Measurements from ENCODE around the gene FAM83F.
"Not testable (repeated sequence)": the region's sequence is repeated elsewhere in the genome, so short reads cannot be mapped to it uniquely, and the experiment has no call there.

FAM83F gene

DNA sequence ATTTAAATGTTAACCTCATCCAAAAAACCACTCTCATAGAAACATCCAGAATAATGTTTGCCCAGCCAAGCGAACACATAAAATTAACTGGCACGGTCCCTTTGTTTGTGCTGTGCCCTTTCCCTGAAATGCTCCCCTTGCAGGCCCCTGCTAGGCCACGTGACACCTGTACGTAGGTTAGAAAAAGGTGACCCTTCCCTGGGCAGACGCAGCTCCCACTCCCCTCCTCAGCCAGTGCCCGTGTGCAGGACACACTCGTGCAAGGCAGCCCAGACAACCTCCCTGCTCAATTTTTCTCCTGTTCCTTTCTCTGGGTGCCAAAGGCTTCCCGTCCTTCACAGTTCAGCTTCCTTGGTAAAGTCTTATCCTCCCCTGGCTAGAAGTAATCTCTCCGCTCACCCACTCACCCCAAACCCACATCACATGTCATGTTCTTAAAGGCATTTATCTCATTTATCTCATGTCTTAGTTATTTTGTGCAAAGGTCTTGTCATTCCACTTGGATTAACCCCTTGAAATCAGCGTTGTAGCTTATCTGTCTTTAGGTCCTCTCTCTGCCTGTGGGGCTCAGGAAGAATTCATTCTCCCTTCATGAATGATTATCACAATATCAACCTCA, 20.7 kb downstream of the FAM83F start:
- DNase-seq (ENCODE audit: low spot score) = no peak

GRCh38 chr22:40018051-40018450, 23.3 kb downstream of the FAM83F start:
- DNase-seq (ENCODE audit: low spot score) = no peak

DNA sequence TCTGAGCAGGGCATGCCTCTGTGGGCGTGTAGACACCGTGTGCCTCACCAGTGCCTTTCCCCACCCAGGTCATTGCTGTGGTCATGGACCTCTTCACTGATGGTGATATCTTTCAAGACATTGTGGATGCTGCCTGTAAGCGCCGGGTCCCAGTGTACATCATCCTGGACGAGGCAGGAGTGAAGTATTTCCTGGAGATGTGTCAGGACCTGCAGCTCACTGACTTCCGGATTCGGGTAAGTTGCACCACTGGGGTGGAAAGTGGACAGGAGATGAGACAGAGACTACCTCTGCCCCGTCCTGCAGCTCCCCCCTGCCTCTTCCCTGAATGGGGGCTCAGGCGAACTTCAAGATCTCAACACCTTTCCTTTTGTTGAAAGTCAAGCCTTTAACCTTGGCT, 24.3 kb downstream of the FAM83F start:
- DNase-seq (ENCODE audit: low spot score) = no peak

- no peak for DNase-seq (ENCODE audit: low spot score)
Measured at GRCh38 chr22:40020956-40021355, 26.2 kb downstream of the FAM83F start.

DNA sequence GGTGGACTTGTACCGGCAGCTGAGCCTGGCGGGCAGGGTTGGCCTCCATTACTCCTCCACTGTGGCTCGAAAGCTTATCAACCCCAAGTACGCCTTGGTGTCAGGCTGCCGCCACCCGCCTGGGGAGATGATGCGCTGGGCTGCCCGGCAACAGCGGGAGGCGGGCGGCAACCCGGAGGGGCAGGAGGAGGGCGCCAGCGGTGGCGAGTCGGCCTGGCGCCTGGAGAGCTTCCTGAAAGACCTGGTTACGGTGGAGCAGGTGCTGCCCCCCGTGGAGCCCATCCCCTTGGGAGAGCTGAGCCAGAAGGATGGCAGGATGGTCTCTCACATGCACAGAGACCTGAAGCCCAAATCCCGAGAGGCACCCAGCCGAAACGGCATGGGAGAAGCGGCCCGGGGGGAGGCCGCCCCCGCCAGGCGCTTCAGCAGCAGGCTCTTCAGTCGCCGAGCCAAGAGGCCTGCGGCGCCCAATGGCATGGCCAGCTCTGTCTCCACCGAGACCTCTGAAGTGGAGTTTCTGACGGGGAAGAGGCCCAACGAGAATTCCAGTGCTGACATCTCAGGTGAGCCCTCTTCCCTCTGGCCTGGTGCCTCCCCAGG, 26.7 kb downstream of the FAM83F start:
- DNase-seq (ENCODE audit: low spot score) = no peak

GRCh38 chr22:40022536-40023240, 27.9 kb downstream of the FAM83F start:
- DNase-seq (ENCODE audit: low spot score) = no peak

DNA sequence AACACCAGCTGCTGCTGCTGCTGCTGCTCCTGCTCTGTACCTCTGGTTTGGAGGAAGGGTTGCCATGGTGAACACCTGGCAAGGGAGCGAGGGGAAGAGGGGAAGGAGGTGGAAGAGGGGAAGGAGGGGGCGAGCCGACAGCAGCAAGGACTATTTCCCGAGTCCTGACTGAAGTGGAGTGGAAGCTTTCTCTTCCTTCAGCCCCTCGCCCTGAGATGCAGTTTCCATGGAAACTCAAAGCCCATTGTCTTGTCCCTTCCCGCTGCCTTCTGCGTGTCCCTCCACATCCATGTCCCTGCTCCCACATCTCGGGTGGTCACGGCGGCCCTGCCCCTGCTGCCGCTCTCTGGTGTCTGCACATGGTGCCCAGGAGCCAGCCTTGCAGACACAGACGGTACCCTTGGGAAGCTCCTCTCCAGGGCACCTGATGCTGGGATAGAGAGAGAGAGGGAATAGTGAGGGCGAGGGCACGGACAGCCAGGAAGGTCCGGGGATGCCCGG, 28.6 kb downstream of the FAM83F start:
- DNase-seq (ENCODE audit: low spot score) = no peak

- DNase-seq (ENCODE audit: low spot score) = peak; percentile 56
Measured at GRCh38 chr22:40024201-40025061, 29.7 kb downstream of the FAM83F start.

GRCh38 chr22:40025062-40025379, 30.3 kb downstream of the FAM83F start:
- not testable (repeated sequence) for DNase-seq (ENCODE audit: low spot score)

DNA sequence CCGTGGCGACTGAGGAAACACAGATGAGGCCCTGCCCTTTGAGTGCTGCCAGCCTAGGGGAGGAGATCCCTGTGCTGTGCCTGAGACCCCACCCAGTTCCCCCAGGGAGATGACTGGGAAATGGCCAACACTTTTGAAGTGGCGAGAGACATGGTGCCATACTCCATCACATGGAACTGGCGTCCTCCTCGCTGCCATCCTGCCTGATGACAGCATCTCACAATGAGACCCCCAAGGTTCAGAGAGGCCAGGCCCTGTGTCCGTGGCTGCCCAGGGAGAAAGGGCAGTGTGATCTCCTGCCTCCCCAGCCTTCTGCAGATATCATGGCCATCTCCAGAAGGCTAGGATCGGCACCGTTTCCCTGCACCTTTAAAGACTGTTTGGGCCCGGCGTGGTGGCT, 31.1 kb downstream of the FAM83F start:
- DNase-seq (ENCODE audit: low spot score) = no peak

- no peak for DNase-seq (ENCODE audit: low spot score)
Measured at GRCh38 chr22:40026641-40027040, 31.9 kb downstream of the FAM83F start.

DNA sequence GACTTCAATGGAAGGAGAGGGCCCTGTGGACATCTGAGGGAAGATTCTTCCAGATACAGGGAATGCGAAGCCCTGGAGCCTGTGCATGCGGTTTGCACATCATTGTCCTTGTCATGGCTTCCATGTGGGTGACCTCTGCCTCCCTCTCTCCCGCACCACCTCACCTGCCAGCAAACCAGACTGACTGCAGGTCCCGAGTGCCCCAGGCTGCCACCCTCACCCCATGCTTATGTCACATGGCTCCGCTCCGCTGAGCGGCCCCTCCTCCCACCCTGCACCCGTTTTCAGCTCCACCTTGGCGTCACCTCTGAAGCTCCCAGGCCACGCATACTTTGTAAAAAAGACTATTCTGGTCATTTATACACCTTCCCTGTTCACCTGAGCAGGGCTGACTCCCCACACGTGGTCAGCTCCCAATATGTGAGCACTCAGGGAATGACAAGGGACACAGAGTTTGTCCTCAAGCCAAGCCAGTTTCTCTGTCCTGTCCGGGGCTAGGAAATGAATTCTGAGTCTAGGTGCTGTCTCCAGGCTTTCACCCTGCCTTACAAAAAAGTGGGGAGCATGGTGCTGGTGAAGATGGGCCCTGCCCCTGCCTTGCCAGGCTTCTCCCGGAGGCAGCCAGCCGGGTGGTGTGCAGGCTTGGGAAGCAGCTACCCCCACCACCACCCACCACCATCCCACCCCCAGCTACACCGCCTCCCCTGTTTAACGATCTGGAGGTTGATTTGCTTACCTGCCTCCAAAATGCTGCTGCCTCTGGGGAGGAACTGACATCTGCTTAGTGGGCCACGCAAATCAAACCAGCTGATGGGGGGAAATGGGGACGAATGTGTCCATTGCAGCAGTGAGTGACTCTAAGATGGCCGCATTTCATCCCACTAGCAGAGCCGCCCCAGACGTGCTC, 32.7 kb downstream of the FAM83F start:
- DNase-seq (ENCODE audit: low spot score) = no peak

DNA sequence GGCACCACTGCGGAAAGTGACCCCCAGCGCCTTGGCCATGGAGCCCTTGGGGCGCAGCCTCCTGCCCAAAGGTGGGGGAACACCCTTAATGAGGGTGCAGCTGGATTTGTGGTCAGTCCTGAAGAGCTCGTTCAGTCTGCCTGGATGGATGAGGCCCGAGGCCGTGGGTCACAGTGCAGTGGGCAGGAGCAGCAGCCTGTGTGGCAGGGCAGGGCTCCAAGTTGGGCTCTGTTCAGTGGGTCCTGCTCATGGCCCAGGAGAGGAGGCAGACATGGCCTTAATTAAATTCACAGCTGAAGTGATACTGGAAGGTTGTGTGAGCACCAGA, 33.3 kb downstream of the FAM83F start:
- no peak for DNase-seq (ENCODE audit: low spot score)

- no peak for DNase-seq (ENCODE audit: low spot score)
Measured at GRCh38 chr22:40029189-40029890, 34.6 kb downstream of the FAM83F start.

GRCh38 chr22:40030026-40030757, 35.4 kb downstream of the FAM83F start:
- no peak for DNase-seq (ENCODE audit: low spot score)

GRCh38 chr22:40030758-40031095, 36.0 kb downstream of the FAM83F start:
- DNase-seq (ENCODE audit: low spot score) = no peak

DNA sequence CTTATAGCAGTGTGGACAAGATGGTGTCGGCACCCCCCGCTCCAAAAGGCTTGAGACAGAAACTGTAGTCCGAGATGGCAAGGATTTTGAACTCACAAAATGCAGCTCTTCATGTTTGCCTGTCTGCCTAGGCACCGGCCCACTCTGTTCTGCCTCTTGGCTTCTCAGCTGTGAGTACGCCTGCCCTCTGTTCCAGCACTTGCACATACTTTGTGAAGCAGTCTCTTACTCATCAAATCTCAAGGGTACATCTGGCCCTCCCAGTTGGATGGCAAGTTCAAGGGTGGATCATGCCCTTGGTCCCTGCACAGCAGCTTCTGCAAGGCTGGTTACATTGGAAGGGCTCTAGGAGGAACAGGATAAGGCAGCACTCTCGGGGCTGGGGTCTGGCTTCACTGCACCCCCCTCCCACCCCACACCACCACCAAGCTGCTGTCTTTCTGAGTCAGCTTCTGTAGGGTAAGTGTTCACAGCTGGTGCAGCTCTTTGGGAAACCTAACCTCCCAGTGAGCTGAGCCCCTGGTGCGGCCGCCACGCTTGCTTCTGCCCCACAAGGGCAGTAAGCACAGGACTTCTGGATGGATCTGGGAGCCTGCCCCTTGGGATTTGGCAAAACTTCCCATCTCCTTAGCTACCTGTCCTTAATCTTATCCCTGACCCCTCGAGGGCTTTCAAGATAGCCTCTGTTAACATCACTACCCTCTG, 37.2 kb downstream of the FAM83F start:
- DNase-seq (ENCODE audit: low spot score) = no peak

GRCh38 chr22:40033586-40034380, 39.0 kb downstream of the FAM83F start:
- DNase-seq (ENCODE audit: low spot score) = no peak

DNA sequence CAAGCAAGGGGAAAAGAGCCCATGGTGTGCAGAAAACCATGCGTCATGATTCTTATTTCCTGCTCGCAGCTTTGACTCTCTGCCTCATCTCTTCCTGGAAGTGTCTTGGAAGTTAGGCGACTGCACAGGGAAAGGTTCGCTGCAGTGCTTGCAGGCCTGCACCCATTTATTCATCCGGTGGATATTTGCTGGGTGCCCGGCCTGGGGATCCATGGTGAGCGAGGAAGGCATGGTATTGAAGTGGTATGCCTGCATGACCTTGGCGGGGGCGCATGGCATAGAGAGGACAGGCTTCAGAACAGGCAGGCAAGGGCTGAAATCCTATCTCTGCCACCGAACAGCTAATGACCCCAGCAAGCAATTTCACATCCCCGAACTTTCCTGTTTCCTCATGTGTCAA, 40.6 kb downstream of the FAM83F start:
- DNase-seq (ENCODE audit: low spot score) = no peak

Data from cerebellar cortex (tissue), 1 donor.